ENCODE measurements around the gene MCOLN2. TPM values are rescaled to one million over a fixed set of nuclear protein-coding genes. Genes with fewer than 3 reads are reported as not detected.
A peak's percentile ranks its signal among the peaks of the same experiment; 100 is the strongest.
"Not testable (repeated sequence)": the region's sequence is repeated elsewhere in the genome, so short reads cannot be mapped to it uniquely, and the experiment has no call there.

MCOLN2 gene
- total RNA-seq, 3 donors from 2014 or later: 32.9 to 67.7 (median 54.8) TPM

- Mint-ChIP-seq H3K4me1 (ENCODE audit: low read depth) (peaks cover 26% of the 10 kb centered on the region), H3K4me3 (peak overlapping the region; percentile 84)
- peak; percentile 38 for DNase-seq
Measured at GRCh38 chr1:84998642-84999280, 1.8 kb upstream of the MCOLN2 start.

GRCh38 chr1:84997667-84998600 is 1.0 kb upstream of the MCOLN2 start:
- Mint-ChIP-seq H3K4me1 (ENCODE audit: low read depth) (peaks cover 31% of the 10 kb centered on the region), H3K27me3 (ENCODE audit: low read depth) (peaks cover 26% of the 10 kb centered on the region), H3K4me3 (peak overlapping the region; percentile 84), H3K36me3 (ENCODE audit: insufficient read depth) (peaks cover 4% of the 10 kb centered on the region), H3K9me3 (no peaks in the 10 kb centered on the region)
- no peak for ATAC-seq
- DNase-seq: no peak

More at GRCh38 chr1:84998642-84999280, 1.8 kb upstream of the MCOLN2 start:
- ATAC-seq: peak; percentile 4 to 45
- Mint-ChIP-seq H3K27me3 (ENCODE audit: low read depth) (peaks cover 26% of the 10 kb centered on the region), H3K9me3 (no peaks in the 10 kb centered on the region), H3K36me3 (ENCODE audit: insufficient read depth) (peaks cover 1% of the 10 kb centered on the region)

- H3K4me3 Mint-ChIP-seq: peak overlapping the region; percentile 84
- H3K4me1 Mint-ChIP-seq (ENCODE audit: low read depth): peaks cover 43% of the 10 kb centered on the region
- DNase-seq: no peak
- peaks cover 9% of the 10 kb centered on the region for H3K36me3 Mint-ChIP-seq (ENCODE audit: insufficient read depth)
- no peaks in the 10 kb centered on the region for H3K9me3 Mint-ChIP-seq
- peaks cover 22% of the 10 kb centered on the region for H3K27me3 Mint-ChIP-seq (ENCODE audit: low read depth)
- peak; percentile 41 for ATAC-seq
Measured at GRCh38 chr1:84995484-84996334, 1.2 kb downstream of the MCOLN2 start.

- peaks cover 44% of the 10 kb centered on the region for H3K4me1 Mint-ChIP-seq (ENCODE audit: low read depth)
Measured at GRCh38 chr1:84991097-84991920, 5.6 kb downstream of the MCOLN2 start.

GRCh38 chr1:84988588-84988987 is 8.3 kb downstream of the MCOLN2 start:
- DNase-seq (no peak), ATAC-seq (peak; percentile 78 to 81)
- Mint-ChIP-seq H3K9me3 (no peaks in the 10 kb centered on the region), H3K36me3 (ENCODE audit: insufficient read depth) (peaks cover 17% of the 10 kb centered on the region), H3K27me3 (ENCODE audit: low read depth) (no peaks in the 10 kb centered on the region), H3K4me1 (ENCODE audit: low read depth) (peaks cover 42% of the 10 kb centered on the region), H3K4me3 (peak overlapping the region; percentile 19)

More at GRCh38 chr1:84991097-84991920, 5.6 kb downstream of the MCOLN2 start:
- H3K9me3 Mint-ChIP-seq: no peaks in the 10 kb centered on the region
- peaks cover 9% of the 10 kb centered on the region for H3K36me3 Mint-ChIP-seq (ENCODE audit: insufficient read depth)
- no peaks in the 10 kb centered on the region for H3K27me3 Mint-ChIP-seq (ENCODE audit: low read depth)
- peak overlapping the region; percentile 24 for H3K4me3 Mint-ChIP-seq
- DNase-seq (no peak), ATAC-seq (peak in 1 of 2 donors; percentile 22)

GRCh38 chr1:84986561-84986960 is 10.4 kb downstream of the MCOLN2 start:
- not testable (repeated sequence) for H3K36me3 Mint-ChIP-seq (ENCODE audit: insufficient read depth); ATAC-seq; H3K9me3 Mint-ChIP-seq; H3K4me3 Mint-ChIP-seq; DNase-seq; H3K27me3 Mint-ChIP-seq (ENCODE audit: low read depth)
- H3K4me1 Mint-ChIP-seq (ENCODE audit: low read depth): peaks cover 28% of the 10 kb centered on the region

- no peak for ATAC-seq
- Mint-ChIP-seq H3K27me3 (ENCODE audit: low read depth) (no peaks in the 10 kb centered on the region), H3K4me1 (ENCODE audit: low read depth) (peaks cover 25% of the 10 kb centered on the region)
Measured at GRCh38 chr1:84985365-84985764, 11.5 kb downstream of the MCOLN2 start.

GRCh38 chr1:84982395-84982794 is 14.5 kb downstream of the MCOLN2 start:
- no peak overlapping the region for H3K4me3 Mint-ChIP-seq
- H3K4me1 Mint-ChIP-seq (ENCODE audit: low read depth): peaks cover 22% of the 10 kb centered on the region
- peaks cover 2% of the 10 kb centered on the region for H3K27me3 Mint-ChIP-seq (ENCODE audit: low read depth)
- H3K36me3 Mint-ChIP-seq (ENCODE audit: insufficient read depth): peaks cover 19% of the 10 kb centered on the region
- ATAC-seq (no peak), DNase-seq (no peak)
- H3K9me3 Mint-ChIP-seq: peaks cover 3% of the 10 kb centered on the region

More at GRCh38 chr1:84985365-84985764, 11.5 kb downstream of the MCOLN2 start:
- Mint-ChIP-seq H3K4me3 (no peak overlapping the region), H3K36me3 (ENCODE audit: insufficient read depth) (peaks cover 14% of the 10 kb centered on the region), H3K9me3 (peaks cover 3% of the 10 kb centered on the region)
- DNase-seq: no peak

GRCh38 chr1:84975035-84975434 is 21.9 kb downstream of the MCOLN2 start:
- no peak overlapping the region for H3K4me3 Mint-ChIP-seq
- DNase-seq: no peak
- peaks cover 60% of the 10 kb centered on the region for H3K4me1 Mint-ChIP-seq (ENCODE audit: low read depth)
- peaks cover 4% of the 10 kb centered on the region for H3K9me3 Mint-ChIP-seq
- no peak for ATAC-seq
- H3K36me3 Mint-ChIP-seq (ENCODE audit: insufficient read depth): peaks cover 17% of the 10 kb centered on the region
- H3K27me3 Mint-ChIP-seq (ENCODE audit: low read depth): peaks cover 4% of the 10 kb centered on the region

- no peak for ATAC-seq
- Mint-ChIP-seq H3K4me1 (ENCODE audit: low read depth) (peaks cover 59% of the 10 kb centered on the region), H3K36me3 (ENCODE audit: insufficient read depth) (peaks cover 17% of the 10 kb centered on the region), H3K27me3 (ENCODE audit: low read depth) (peaks cover 2% of the 10 kb centered on the region), H3K9me3 (peaks cover 4% of the 10 kb centered on the region), H3K4me3 (no peak overlapping the region)
- no peak for DNase-seq
Measured at GRCh38 chr1:84973498-84974334, 23.2 kb downstream of the MCOLN2 start.

- Mint-ChIP-seq H3K27me3 (ENCODE audit: low read depth) (peaks cover 2% of the 10 kb centered on the region), H3K4me3 (no peak overlapping the region), H3K4me1 (ENCODE audit: low read depth) (peaks cover 57% of the 10 kb centered on the region), H3K9me3 (peaks cover 4% of the 10 kb centered on the region), H3K36me3 (ENCODE audit: insufficient read depth) (peaks cover 13% of the 10 kb centered on the region)
- no peak for DNase-seq
- peak in 1 of 2 donors; percentile 30 for ATAC-seq
Measured at GRCh38 chr1:84972377-84972987, 24.4 kb downstream of the MCOLN2 start.

GRCh38 chr1:84971957-84972356 is 25.0 kb downstream of the MCOLN2 start:
- ATAC-seq (no peak), DNase-seq (no peak)
- H3K4me1 Mint-ChIP-seq (ENCODE audit: low read depth): peaks cover 53% of the 10 kb centered on the region
- H3K9me3 Mint-ChIP-seq: no peaks in the 10 kb centered on the region
- H3K27me3 Mint-ChIP-seq (ENCODE audit: low read depth): no peaks in the 10 kb centered on the region
- peaks cover 9% of the 10 kb centered on the region for H3K36me3 Mint-ChIP-seq (ENCODE audit: insufficient read depth)
- H3K4me3 Mint-ChIP-seq: no peak overlapping the region
